C4-2B (cell line): ENCODE measurements around the gene LGALS12.
"Not testable (repeated sequence)": the region's sequence is repeated elsewhere in the genome, so short reads cannot be mapped to it uniquely, and the experiment has no call there.

Experiments used
- ZFX ChIP-seq: fragments of 450-650 bp; IDR thresholded peaks from 2 replicates; pipeline ENCODE4 v1.6.1; 2017
- TF ChIP-seq, protein P1 (sequence below): fragments of 450-650 bp; conservative IDR thresholded peaks from 2 replicates; pipeline ENCODE4 v1.5.1; 2017; ENCODE audit warnings: mild to moderate bottlenecking

DNA sequence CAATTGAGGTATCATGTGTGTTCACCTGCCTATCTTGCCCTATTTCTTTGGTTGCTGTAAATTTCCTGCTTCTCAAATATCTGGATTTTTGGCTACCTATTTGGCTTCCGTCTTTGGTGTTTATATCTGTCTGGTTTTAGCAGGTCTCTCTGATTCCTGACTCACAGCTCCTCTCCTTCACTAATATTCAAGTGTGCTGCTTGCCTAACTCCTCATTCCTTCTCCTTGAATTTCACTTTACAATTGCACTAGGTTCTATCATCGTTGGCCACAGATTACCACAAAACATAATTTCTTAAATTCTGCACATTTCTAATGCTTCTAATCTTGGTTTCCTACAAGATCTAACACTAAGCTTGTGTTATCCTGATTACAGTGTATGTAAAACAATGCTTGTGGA is 36.6 kb downstream of the LGALS12 start:
- TF ChIP-seq, protein P1, sequence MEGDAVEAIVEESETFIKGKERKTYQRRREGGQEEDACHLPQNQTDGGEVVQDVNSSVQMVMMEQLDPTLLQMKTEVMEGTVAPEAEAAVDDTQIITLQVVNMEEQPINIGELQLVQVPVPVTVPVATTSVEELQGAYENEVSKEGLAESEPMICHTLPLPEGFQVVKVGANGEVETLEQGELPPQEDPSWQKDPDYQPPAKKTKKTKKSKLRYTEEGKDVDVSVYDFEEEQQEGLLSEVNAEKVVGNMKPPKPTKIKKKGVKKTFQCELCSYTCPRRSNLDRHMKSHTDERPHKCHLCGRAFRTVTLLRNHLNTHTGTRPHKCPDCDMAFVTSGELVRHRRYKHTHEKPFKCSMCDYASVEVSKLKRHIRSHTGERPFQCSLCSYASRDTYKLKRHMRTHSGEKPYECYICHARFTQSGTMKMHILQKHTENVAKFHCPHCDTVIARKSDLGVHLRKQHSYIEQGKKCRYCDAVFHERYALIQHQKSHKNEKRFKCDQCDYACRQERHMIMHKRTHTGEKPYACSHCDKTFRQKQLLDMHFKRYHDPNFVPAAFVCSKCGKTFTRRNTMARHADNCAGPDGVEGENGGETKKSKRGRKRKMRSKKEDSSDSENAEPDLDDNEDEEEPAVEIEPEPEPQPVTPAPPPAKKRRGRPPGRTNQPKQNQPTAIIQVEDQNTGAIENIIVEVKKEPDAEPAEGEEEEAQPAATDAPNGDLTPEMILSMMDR: not testable (repeated sequence)
- TF ChIP-seq ZFX: not testable (repeated sequence)
